GM12865 (cell line): ENCODE measurements around the gene CYP1B1.

ENCODE experiments used
- DNase-seq: peaks from one replicate; pipeline ENCODE4 v3.0.0; 2010; ENCODE audit warnings: low read depth
- H3K4me3 ChIP-seq: 2 replicates; pipeline ENCODE4 v1.5.1; 2011; ENCODE audit warnings: mild to moderate bottlenecking, low read depth, low read length, control low read depth
- TF ChIP-seq, protein P1 (sequence below): IDR thresholded peaks from 2 replicates; pipeline ENCODE4 v1.5.1; 2011; ENCODE audit warnings: low read length, control low read depth, low read depth, inconsistent platforms; ENCODE audit not compliant: insufficient read depth; ENCODE audit errors: missing control alignments

The CYP1B1 gene

DNA sequence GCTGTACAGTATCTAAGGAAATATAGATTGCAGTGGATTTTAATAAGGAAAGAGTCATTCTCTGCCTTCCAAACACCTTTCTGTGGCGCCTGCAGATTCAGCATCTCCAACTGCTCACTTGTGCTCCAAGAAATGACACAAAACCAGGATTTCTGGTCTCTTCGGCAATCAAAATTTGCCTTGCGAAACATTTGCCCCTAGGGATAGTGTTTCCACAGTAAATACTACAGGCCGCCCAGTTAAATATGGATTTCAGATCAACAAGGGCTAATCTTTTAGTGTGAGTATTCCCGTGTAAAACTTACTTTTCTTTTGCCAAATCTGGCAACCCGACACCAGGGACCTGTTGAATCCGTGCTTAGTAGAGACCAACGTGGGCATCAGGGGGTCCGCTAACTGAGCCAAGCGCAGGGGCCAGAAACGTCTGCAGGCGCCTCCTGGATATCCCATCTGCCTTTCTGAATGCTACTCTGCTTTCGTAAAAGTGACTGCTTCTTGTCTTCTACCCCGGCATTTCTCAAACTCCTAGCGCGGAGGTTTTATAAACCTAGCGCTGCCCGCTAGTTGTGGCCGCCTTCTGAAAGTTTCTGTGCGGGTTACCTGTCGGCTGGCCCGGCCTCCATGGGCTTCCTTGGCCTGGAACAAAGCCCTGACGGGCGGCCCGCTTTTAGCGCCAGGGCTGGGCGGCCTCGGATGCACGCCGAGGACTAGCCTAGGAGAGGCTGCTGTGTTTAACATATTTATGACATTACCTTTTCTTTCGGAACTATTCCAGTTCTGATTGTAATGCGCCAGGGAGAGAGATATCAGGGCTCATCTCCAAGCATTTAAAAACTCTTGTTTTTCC, 2.5 kb downstream of the CYP1B1 start:
- TF ChIP-seq, protein P1, sequence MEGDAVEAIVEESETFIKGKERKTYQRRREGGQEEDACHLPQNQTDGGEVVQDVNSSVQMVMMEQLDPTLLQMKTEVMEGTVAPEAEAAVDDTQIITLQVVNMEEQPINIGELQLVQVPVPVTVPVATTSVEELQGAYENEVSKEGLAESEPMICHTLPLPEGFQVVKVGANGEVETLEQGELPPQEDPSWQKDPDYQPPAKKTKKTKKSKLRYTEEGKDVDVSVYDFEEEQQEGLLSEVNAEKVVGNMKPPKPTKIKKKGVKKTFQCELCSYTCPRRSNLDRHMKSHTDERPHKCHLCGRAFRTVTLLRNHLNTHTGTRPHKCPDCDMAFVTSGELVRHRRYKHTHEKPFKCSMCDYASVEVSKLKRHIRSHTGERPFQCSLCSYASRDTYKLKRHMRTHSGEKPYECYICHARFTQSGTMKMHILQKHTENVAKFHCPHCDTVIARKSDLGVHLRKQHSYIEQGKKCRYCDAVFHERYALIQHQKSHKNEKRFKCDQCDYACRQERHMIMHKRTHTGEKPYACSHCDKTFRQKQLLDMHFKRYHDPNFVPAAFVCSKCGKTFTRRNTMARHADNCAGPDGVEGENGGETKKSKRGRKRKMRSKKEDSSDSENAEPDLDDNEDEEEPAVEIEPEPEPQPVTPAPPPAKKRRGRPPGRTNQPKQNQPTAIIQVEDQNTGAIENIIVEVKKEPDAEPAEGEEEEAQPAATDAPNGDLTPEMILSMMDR, result no peak
- no peak overlapping the region; the same call in 1 of the 2 replicates for H3K4me3 ChIP-seq
- DNase-seq, result no peak

DNA sequence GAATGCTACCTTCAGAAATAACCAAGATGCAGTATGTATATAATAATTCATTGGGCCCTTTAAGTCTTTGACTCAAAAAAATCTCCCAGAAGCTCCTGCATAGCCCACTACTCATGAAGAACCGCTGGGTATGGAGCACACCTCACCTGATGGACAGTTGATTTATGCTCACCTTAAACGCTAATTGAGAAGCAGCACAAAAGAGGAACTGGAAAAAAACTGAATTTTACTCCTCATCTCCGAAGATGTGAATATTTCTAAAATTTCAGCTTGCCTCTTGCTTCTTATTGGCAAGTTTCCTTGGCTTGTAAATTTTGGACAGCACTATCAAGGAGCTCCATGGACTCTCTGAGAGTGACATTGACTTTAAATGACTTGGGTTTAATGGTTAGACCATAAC, 5.5 kb downstream of the CYP1B1 start:
- no peak overlapping the region for H3K4me3 ChIP-seq
- TF ChIP-seq, protein P1, result no peak

DNA sequence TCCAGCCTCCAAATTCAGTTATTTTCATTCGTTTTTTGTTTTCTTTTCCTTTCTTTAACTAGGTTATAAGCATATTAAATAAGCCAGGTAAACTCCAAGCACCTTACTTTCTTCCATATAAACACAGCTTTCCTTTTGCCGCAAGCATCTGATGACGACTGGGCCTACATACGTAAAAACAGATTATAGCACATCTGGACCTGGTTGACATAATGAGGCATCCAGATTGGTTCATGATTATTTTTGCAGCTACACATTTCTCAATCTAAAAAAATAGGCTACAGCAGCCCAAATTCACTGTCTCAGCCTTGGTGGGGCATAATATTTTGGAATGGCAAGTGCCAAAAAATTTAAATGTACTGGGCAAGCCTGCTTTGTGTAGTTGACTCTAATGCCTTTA, 7.7 kb downstream of the CYP1B1 start:
- DNase-seq, result no peak
- TF ChIP-seq, protein P1, result no peak
- H3K4me3 ChIP-seq, result no peak overlapping the region

More for the DNA sequence above, 5.5 kb downstream of the CYP1B1 start:
- DNase-seq, result no peak

DNA sequence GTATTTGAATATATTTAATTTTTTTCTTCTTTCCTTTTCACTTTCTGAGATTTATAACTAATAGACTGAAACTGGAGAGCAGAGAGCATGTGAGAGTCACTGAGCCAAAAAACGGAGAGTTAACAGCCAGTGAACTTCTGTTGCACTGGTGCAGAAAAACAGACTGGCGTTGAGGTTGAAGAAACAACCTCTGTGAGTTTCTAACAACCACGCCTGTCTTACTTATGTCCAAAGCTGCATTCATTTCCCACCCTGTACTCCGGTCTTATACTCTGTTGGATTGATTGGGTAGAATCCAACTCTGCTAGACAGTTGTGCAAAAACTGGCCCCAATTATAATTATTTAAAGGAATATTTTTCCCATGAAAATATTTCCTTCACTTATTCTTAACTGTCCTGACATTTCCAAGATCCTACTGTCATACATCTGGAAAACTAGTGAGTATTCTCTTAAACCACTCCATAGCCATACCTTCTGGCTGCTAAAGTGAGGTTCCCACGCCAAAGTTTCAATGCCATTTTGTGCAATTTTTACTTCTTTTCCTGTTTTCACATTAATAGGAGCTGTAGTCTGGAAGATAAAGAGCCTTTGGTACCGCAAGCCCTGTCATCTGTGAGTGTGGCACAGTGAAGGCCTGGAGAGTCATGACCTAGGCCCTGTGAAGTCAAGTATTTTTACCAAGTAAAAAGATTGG, 9.4 kb downstream of the CYP1B1 start:
- DNase-seq, result no peak
- no peak overlapping the region for H3K4me3 ChIP-seq
- TF ChIP-seq, protein P1, result no peak

DNA sequence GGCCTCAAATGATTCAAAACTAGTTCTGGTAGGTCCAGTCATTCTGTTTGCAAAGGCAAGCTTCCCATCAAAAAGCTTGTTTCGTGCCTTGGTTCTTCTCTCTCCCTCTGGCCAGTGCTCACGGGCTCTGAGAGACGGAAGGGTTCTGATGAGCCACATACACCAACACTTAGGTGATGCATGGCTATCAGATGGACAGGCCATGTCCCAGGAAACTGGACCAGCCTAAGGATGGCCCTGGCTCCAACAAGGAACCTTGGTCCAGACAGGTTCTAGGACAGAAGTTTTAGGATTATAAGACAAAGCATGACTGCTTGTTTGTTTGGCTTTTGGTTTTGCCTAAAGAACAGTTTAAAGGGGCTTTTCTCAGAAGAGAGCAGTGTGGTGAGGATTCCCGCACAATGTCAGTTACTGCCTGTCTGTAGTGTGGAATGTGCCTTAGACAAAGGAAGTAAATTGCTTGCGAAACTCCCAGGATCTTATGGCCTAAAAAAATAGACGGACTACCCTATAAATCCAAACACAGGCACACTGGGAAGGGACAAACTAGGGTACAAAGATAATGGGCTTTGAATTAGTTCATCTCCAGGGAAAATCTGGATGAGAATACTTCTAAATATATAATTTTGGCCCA, 10.3 kb downstream of the CYP1B1 start:
- TF ChIP-seq, protein P1, result no peak
- no peak overlapping the region for H3K4me3 ChIP-seq
- no peak for DNase-seq

DNA sequence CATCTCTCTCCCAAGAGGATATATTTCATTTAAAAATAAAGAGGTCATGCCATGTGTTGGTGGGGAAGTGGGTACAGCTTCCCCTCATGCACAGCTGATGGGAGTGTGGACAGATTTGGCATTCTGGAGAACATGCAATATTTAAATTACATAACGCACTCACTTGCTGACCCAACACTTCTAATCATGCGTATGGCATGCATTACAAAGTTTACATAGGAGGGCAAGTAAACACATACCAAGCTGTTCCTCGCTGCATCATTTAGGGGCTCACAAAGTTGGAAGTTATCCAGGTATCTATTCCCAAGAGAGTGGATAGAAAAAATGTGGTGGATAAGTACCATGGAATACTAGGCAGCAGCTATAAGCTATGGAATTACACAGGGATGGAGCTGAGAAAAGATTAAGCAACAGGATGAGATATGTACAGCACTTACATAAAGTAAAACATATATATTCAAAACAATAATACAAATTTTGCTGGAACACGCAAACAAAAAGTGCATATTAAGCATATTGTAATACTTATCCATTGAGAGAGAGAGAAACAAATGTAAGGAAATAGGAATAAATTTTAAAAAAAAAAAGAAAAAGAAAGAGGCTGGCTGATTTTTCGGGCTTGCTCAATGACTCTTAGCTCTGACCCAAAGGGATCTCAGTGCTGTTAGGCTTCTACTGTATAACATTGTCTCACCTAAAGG, 11.0 kb downstream of the CYP1B1 start:
- TF ChIP-seq, protein P1, result no peak
- H3K4me3 ChIP-seq, result no peak overlapping the region
- DNase-seq, result no peak
